ENCODE measurements around the gene AJM1. TPM values are rescaled to one million over a fixed set of nuclear protein-coding genes. Genes with fewer than 3 reads are reported as not detected.
A peak's percentile ranks its signal among the peaks of the same experiment; 100 is the strongest.
"Not testable (repeated sequence)": the region's sequence is repeated elsewhere in the genome, so short reads cannot be mapped to it uniquely, and the experiment has no call there.

AJM1 gene
- total RNA-seq (4.3 TPM), polyA plus RNA-seq (under 1 TPM in 2 of 4 donors, not detected in 2; 0.10 to 0.11 TPM)

DNA sequence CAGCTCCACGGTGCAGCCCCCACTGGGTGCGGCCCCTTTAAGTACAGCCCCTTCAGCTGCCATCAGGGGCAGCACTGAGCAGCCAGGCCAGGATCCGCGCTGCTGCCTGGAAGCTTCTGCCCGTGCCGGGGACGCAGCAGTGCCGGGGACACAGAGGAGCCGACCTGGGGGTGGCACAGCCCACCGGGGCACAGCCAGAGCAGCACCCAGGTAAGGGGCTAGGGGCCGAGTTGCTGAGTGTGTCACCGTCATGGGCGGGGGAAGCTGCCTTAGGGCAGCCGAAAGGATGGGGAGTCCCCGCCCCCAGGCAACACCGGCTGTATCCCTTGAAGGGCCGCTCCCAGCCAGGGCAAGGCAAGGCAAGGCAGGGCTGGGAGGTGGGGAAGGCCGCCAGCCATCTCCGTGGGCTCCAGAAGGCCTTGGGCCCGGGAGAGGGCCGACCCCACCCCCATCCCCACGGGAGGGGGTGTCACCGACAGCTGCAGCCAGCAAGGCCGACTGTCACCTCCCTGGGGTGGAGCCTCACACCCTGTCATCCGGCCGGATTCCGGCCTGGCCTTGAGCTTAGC lies at the start of gene AJM1:
Gene AJM1 (plus strand): TSS at position 99 of the 569 bp plus-strand sequence. CDS start 1,937 bp downstream, outside the sequence.
- not testable (repeated sequence) for H3K36me3 ChIP-seq (ENCODE audit: control insufficient read depth, insufficient read depth, low read length); H3K27me3 ChIP-seq (ENCODE audit: control insufficient read depth, insufficient read depth, low read length); H3K27ac ChIP-seq (ENCODE audit: insufficient read depth, low read length, poor library complexity, severe bottlenecking); H3K9me3 ChIP-seq (ENCODE audit: control insufficient read depth in 2 of 2, low read length in 2 of 2); H3K36me3 Mint-ChIP-seq; H3K9me3 Mint-ChIP-seq
- DNase-seq (peak; percentile 68 to 89 (median 82)), ATAC-seq (ENCODE audit: low read depth in 2 of 2) (peak; percentile 84 to 85)
- Mint-ChIP-seq H3K4me1 (peaks cover 0 to 22% (median 2%) of the 10 kb centered on the region in 4 donors), H3K27me3 (peaks cover 23% of the 10 kb centered on the region), H3K27ac (peak within 1 kb of the TSS in 1 of 3 donors; percentile 56), H3K4me3 (peak within 1 kb of the TSS; percentile 82 to 95 (median 89))
- Histone ChIP-seq H3K4me1 (ENCODE audit: control insufficient read depth, insufficient read depth, low read length, poor library complexity, severe bottlenecking) (peaks cover 45% of the 10 kb centered on the region), H3K4me3 (ENCODE audit: low read depth, low read length) (peak within 1 kb of the TSS; percentile 19)

DNA sequence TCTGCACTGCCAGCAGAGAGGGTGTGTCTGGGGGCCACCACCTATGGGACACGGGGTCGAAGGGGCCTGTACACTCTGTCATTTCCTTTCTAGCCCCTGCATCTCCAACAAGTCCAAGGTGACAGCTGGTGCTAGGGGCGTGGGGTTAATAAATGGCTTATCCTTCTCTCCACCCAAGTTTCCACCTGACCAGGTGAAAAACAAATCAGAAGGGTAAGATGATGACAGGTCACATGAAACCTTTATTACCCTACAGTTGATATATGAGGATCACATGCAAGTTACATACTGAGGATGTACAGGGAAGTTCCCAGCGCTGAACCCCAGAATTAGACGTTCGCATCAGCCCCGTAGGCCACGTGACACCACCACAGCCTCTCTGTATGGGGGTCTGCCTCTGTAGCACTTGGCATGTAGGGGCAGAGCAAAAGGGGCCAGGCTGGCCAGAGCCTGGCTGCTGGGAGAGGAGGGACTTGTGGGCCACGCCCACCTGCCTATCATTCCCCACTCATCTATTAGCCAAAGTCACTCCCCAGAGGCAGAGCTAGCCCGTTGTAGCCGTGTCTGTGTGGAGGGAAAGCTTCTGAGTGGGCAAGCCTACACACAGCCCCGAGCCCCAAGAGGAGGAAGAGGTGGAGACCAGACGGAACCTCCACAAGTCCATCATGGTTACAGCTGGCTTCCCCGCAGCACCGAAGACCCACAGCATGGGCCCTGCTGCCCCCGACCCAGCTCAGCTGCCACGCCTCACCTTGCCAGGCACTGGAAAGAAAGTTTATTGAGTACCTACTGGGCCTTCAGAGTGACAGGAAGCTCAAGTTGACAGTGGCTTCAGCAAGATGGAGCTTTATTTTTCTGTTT lies 49.0 kb upstream of the AJM1 start:
- H3K27ac ChIP-seq (ENCODE audit: insufficient read depth, low read length, poor library complexity, severe bottlenecking), result no peak overlapping the region
- peaks cover 17% of the 10 kb centered on the region for H3K27me3 Mint-ChIP-seq
- ATAC-seq (ENCODE audit: low read depth in 2 of 2) (no peak), DNase-seq (no peak)
- no peaks in the 10 kb centered on the region for H3K9me3 ChIP-seq (ENCODE audit: control insufficient read depth in 2 of 2, low read length in 2 of 2)
- no peaks in the 10 kb centered on the region for H3K36me3 Mint-ChIP-seq
- no peak overlapping the region for H3K4me3 ChIP-seq (ENCODE audit: low read depth, low read length)
- peaks cover 3% of the 10 kb centered on the region for H3K36me3 ChIP-seq (ENCODE audit: control insufficient read depth, insufficient read depth, low read length)
- H3K4me3 Mint-ChIP-seq, result peak overlapping the region in 3 of 4 donors; percentile 31 to 39 (median 38)
- H3K27me3 ChIP-seq (ENCODE audit: control insufficient read depth, insufficient read depth, low read length), result no peaks in the 10 kb centered on the region
- H3K27ac Mint-ChIP-seq, result peak overlapping the region; percentile 35 to 74 (median 71)
- H3K4me1 Mint-ChIP-seq, result peaks cover 0 to 49% (median 14%) of the 10 kb centered on the region in 4 donors
- H3K9me3 Mint-ChIP-seq, result no peaks in the 10 kb centered on the region
- peaks cover 24% of the 10 kb centered on the region for H3K4me1 ChIP-seq (ENCODE audit: control insufficient read depth, insufficient read depth, low read length, poor library complexity, severe bottlenecking)

DNA sequence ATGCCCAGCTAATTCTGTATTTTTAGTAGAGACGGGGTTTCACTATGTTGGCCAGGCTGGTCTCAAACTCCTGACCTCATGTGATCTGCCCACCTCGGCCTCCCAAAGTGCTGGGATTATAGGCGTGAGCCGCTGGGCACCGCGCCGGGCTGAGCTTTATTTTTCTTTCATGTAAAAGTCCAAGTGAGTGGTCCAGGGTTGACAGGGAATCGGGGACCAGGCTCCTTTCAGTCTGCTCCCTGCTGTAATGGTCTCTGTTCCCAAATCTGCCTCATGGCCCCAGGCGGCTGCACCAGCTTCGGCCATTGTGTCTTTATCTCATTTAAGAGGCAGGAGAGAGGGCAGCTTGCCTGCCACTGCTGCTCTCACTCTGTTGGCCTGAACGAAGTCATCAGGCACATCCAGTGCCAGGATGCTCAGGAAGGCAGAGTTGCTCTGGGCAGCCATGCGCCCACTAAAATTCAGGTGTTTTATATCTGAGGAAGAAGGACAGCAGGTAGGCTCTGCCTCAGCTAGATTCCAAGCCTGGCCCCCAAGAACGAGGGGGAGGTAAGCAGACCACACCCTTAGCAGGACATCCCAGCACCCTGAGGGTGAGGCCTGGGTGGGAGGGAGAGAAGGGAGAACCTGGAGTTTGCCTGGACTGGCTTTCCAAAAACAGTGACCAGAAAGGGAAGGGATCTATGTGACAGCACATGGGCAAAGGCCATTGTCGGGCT lies 47.8 kb upstream of the AJM1 start:
- H3K9me3 ChIP-seq (ENCODE audit: control insufficient read depth in 2 of 2, low read length in 2 of 2), result no peaks in the 10 kb centered on the region
- no peaks in the 10 kb centered on the region for H3K9me3 Mint-ChIP-seq
- H3K27me3 ChIP-seq (ENCODE audit: control insufficient read depth, insufficient read depth, low read length), result no peaks in the 10 kb centered on the region
- peaks cover 17% of the 10 kb centered on the region for H3K27me3 Mint-ChIP-seq
- H3K27ac ChIP-seq (ENCODE audit: insufficient read depth, low read length, poor library complexity, severe bottlenecking), result no peak overlapping the region
- DNase-seq (no peak), ATAC-seq (ENCODE audit: low read depth in 2 of 2) (no peak)
- no peak overlapping the region for H3K4me3 ChIP-seq (ENCODE audit: low read depth, low read length)
- peaks cover 0 to 48% (median 14%) of the 10 kb centered on the region in 4 donors for H3K4me1 Mint-ChIP-seq
- H3K36me3 Mint-ChIP-seq, result no peaks in the 10 kb centered on the region
- H3K36me3 ChIP-seq (ENCODE audit: control insufficient read depth, insufficient read depth, low read length), result peaks cover 3% of the 10 kb centered on the region
- H3K4me1 ChIP-seq (ENCODE audit: control insufficient read depth, insufficient read depth, low read length, poor library complexity, severe bottlenecking), result peaks cover 31% of the 10 kb centered on the region
- no peak overlapping the region for H3K27ac Mint-ChIP-seq
- no peak overlapping the region for H3K4me3 Mint-ChIP-seq

DNA sequence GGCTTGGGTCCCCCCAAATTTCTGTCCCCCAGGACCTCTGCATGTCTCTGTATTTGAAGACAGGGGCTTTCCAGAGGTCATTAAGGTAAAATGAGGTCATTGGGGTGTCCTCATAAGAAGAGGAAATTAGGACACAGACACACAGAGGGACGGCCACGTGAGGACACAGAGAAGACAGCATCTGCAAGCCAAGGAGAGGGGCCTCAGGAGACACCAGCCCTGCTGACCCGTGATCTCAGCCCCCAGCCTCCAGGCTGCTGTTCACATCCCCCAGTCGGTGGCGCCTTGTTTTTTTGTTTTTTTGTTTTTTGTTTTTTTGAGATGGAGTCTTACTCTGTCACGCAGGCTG lies 47.3 kb upstream of the AJM1 start:
- Mint-ChIP-seq H3K27me3 (peaks cover 17% of the 10 kb centered on the region), H3K4me1 (peaks cover 0 to 48% (median 14%) of the 10 kb centered on the region in 4 donors), H3K36me3 (no peaks in the 10 kb centered on the region), H3K4me3 (no peak overlapping the region), H3K27ac (no peak overlapping the region), H3K9me3 (no peaks in the 10 kb centered on the region)
- no peaks in the 10 kb centered on the region for H3K9me3 ChIP-seq (ENCODE audit: control insufficient read depth in 2 of 2, low read length in 2 of 2)
- H3K4me1 ChIP-seq (ENCODE audit: control insufficient read depth, insufficient read depth, low read length, poor library complexity, severe bottlenecking), result peaks cover 36% of the 10 kb centered on the region
- no peaks in the 10 kb centered on the region for H3K27me3 ChIP-seq (ENCODE audit: control insufficient read depth, insufficient read depth, low read length)
- no peak overlapping the region for H3K4me3 ChIP-seq (ENCODE audit: low read depth, low read length)
- ATAC-seq (ENCODE audit: low read depth in 2 of 2) (no peak), DNase-seq (no peak)
- no peak overlapping the region for H3K27ac ChIP-seq (ENCODE audit: insufficient read depth, low read length, poor library complexity, severe bottlenecking)
- H3K36me3 ChIP-seq (ENCODE audit: control insufficient read depth, insufficient read depth, low read length), result peaks cover 3% of the 10 kb centered on the region

DNA sequence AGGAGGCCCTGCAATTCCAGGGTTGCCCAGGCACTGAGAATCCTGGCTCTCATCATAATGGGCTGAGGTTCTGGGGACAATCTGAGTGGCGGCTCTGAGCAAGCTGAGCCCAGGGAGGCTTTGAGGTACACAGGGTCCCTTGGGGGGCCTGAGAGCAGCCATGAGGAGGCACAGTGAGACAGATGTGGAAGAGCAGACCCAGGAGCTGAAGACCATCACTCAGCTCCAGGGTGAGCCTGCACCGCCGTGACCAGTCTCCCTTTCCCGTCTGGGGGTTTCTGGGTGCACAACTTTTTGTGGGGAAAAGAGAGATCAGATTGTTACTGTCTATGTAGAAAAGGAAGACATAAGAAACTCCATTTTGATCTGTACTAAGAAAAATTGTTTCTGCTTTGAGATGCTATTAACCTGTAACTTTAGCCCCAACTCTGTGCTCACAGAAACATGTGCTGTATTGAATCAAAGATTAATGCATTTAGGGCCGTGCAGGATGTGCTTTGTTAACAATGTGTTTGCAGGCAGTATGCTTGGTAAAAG lies 46.0 kb upstream of the AJM1 start, which contains the start of gene CCDC183:
Gene CCDC183 (plus strand): TSS at position 101 of the 537 bp plus-strand sequence. CDS start 60 bp downstream, at position 161.
- H3K9me3 ChIP-seq (ENCODE audit: control insufficient read depth in 2 of 2, low read length in 2 of 2), result no peaks in the 10 kb centered on the region
- peaks cover 41% of the 10 kb centered on the region for H3K4me1 ChIP-seq (ENCODE audit: control insufficient read depth, insufficient read depth, low read length, poor library complexity, severe bottlenecking)
- no peaks in the 10 kb centered on the region for H3K9me3 Mint-ChIP-seq
- H3K4me1 Mint-ChIP-seq, result peaks cover 0 to 50% (median 9%) of the 10 kb centered on the region in 4 donors
- no peak within 1 kb of the TSS for H3K27ac ChIP-seq (ENCODE audit: insufficient read depth, low read length, poor library complexity, severe bottlenecking)
- peaks cover 25% of the 10 kb centered on the region for H3K27me3 Mint-ChIP-seq
- H3K4me3 ChIP-seq (ENCODE audit: low read depth, low read length), result no peak within 1 kb of the TSS
- DNase-seq (no peak), ATAC-seq (ENCODE audit: low read depth in 2 of 2) (no peak)
- no peaks in the 10 kb centered on the region for H3K36me3 Mint-ChIP-seq
- no peaks in the 10 kb centered on the region for H3K27me3 ChIP-seq (ENCODE audit: control insufficient read depth, insufficient read depth, low read length)
- peak within 1 kb of the TSS in 1 of 3 donors; percentile 29 for H3K27ac Mint-ChIP-seq
- H3K4me3 Mint-ChIP-seq, result peak within 1 kb of the TSS; percentile 13 to 61 (median 26)
- peaks cover 3% of the 10 kb centered on the region for H3K36me3 ChIP-seq (ENCODE audit: control insufficient read depth, insufficient read depth, low read length)

DNA sequence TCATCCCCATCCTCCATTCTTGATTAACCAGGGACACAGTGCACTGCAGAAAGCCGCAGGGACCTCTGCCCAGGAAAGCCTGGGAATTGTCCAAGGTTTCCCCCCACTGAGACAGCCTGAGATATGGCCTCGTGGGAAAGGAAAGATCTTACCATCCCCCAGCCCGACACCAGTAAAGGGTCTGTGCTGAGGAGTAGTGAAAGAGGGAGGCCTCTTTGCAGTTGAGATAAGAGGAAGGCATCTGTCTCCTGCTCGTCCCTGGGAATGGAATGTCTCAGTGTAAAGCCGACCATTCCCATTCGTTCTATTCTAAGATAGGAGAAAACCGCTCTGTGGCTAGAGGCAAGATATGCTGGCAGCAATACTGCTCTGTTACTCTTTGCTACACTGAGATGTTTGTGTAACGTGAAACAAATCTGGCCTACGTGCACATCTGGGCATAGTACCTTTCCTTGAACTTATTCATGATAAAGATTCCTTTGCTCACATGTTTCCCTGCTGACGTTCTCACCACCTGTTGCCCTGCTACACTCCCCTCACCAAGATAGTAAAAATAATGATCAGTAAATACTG lies 45.4 kb upstream of the AJM1 start:
- not testable (repeated sequence) for H3K27ac ChIP-seq (ENCODE audit: insufficient read depth, low read length, poor library complexity, severe bottlenecking); H3K36me3 Mint-ChIP-seq; H3K36me3 ChIP-seq (ENCODE audit: control insufficient read depth, insufficient read depth, low read length); H3K4me3 ChIP-seq (ENCODE audit: low read depth, low read length); H3K9me3 ChIP-seq (ENCODE audit: control insufficient read depth in 2 of 2, low read length in 2 of 2); DNase-seq; ATAC-seq (ENCODE audit: low read depth in 2 of 2); H3K9me3 Mint-ChIP-seq; H3K27me3 ChIP-seq (ENCODE audit: control insufficient read depth, insufficient read depth, low read length)
- H3K4me1 ChIP-seq (ENCODE audit: control insufficient read depth, insufficient read depth, low read length, poor library complexity, severe bottlenecking), result peaks cover 36% of the 10 kb centered on the region
- H3K27me3 Mint-ChIP-seq, result peaks cover 30% of the 10 kb centered on the region
- H3K4me3 Mint-ChIP-seq, result peak overlapping the region in 3 of 4 donors; percentile 15 to 37 (median 27)
- H3K4me1 Mint-ChIP-seq, result peaks cover 0 to 50% (median 8%) of the 10 kb centered on the region in 4 donors
- H3K27ac Mint-ChIP-seq, result peak overlapping the region in 1 of 3 donors; percentile 29

DNA sequence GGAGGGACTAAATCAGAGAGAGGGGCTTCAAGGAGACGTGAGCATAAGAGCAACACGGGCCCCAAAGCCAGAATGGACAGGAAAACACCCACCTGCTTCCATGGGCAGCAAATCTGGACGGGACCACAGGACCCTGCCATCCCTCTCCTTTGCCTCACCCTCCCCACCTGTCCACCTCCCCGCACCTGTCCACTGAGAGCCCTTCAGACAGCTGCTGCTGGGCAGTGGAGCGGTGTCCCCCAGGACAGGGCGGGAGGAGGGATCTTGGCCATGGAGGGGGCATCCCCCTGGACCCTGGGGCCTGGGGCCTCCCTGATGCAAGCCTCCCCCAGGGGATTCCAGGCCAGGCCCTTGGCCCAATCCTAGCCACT lies 43.6 kb upstream of the AJM1 start:
- Histone ChIP-seq H3K9me3 (ENCODE audit: control insufficient read depth in 2 of 2, low read length in 2 of 2) (no peaks in the 10 kb centered on the region), H3K36me3 (ENCODE audit: control insufficient read depth, insufficient read depth, low read length) (no peaks in the 10 kb centered on the region), H3K4me3 (ENCODE audit: low read depth, low read length) (no peak overlapping the region), H3K4me1 (ENCODE audit: control insufficient read depth, insufficient read depth, low read length, poor library complexity, severe bottlenecking) (peaks cover 29% of the 10 kb centered on the region), H3K27ac (ENCODE audit: insufficient read depth, low read length, poor library complexity, severe bottlenecking) (no peak overlapping the region), H3K27me3 (ENCODE audit: control insufficient read depth, insufficient read depth, low read length) (no peaks in the 10 kb centered on the region)
- no peaks in the 10 kb centered on the region for H3K36me3 Mint-ChIP-seq
- H3K9me3 Mint-ChIP-seq, result no peaks in the 10 kb centered on the region
- peaks cover 34% of the 10 kb centered on the region for H3K27me3 Mint-ChIP-seq
- H3K27ac Mint-ChIP-seq, result no peak overlapping the region
- H3K4me1 Mint-ChIP-seq, result peaks cover 0 to 40% (median 8%) of the 10 kb centered on the region in 4 donors
- DNase-seq, result no peak
- peak overlapping the region in 1 of 4 donors; percentile 32 for H3K4me3 Mint-ChIP-seq
- no peak for ATAC-seq (ENCODE audit: low read depth in 2 of 2)
